NCI-H82 (cell line): ENCODE measurements around the gene TSN.
"Not testable (repeated sequence)": the region's sequence is repeated elsewhere in the genome, so short reads cannot be mapped to it uniquely, and the experiment has no call there.

ENCODE experiments used
- DNase-seq: peaks from one replicate; lab custom pipeline; 2025; lab: John Stamatoyannopoulos, UW

Gene TSN

DNA sequence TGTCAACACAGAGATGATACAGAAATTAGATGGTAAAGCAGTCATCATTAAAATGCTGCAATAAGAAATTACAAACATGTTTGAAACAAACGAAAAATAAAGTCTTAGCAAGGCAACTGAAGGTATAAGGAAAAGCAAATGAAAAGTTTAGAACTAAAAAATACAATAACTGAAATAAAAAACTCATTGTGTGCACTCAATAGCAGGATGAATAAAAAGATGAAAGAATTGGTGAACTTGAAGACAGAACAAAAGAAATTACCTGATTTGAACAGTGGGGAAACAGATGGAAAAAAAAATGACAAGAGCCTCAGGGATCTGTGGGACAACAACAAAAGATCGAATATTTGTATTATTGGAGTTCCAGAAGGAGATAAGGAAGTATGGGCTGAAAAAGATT, 46.5 kb downstream of the TSN start:
- DNase-seq: no peak

GRCh38 chr2:121803503-121803902, 48.1 kb downstream of the TSN start:
- no peak for DNase-seq

- peak; percentile 59 for DNase-seq
These were observed 48.9 kb downstream of the TSN start for GRCh38 chr2:121804340-121804739.

GRCh38 chr2:121804997-121805765, 49.7 kb downstream of the TSN start:
- peak; percentile 40 for DNase-seq

DNA sequence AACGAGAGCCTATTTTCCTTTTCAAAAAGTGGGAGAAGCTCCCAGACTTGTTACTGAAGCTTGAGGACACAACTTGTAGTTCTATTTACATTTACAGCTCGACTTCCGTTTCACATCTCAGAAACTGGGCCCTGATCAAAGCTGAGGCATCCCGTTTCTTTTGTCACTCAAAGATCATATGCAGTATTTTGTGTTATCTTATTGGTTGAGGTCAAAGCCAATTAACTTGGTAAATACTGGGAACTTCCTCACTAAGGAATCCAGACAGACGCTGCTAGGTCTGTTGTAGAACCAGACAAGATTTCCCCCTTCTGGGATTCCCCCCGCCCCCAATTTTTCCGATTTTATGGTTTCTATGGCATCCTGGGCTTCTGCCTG, 50.3 kb downstream of the TSN start:
- no peak for DNase-seq

DNA sequence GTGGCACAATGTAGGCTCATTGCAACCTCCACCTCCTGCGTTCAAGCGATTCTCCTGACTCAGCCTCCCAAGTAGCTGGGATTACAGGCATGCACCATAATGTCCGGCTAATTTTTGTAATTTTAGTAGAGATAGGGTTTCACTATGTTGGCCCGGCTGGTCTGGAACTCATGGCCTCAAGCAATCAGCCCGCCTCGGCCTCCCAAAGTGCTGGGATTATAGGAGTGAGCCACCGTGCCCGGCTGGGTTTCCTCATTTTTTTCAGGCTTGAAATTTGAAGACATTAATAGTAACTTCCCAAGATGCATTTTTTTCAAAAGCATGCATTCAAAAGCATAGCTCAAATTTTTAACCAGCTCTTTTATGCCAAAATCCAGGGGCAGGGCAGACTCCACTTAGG, 52.3 kb downstream of the TSN start:
- DNase-seq: not testable (repeated sequence)

GRCh38 chr2:121809607-121810006, 54.2 kb downstream of the TSN start:
- DNase-seq: no peak

- DNase-seq: peak; percentile 94
These were observed 55.8 kb downstream of the TSN start for GRCh38 chr2:121810959-121811853.

DNA sequence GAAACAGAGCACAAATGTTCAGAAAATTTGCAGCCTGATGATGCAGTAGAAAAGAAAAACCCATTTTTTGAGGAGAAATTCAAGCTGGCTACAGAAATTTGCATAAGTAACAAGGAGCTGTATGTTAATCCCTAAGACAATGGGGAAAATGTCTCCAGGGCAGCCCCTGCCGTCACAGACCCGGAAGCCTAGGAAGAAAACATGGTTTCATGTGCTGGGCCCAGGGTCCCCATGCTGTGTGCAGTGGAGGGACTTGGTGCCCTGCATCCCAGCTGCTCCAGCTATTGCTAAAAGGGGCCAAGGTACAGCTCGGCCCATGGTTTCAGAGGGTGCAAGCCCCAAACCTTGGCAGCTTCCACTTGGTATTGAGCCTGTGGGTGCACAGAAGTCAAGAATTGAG, 57.6 kb downstream of the TSN start:
- DNase-seq: not testable (repeated sequence)

GRCh38 chr2:121815216-121815615, 59.8 kb downstream of the TSN start:
- DNase-seq: no peak

DNA sequence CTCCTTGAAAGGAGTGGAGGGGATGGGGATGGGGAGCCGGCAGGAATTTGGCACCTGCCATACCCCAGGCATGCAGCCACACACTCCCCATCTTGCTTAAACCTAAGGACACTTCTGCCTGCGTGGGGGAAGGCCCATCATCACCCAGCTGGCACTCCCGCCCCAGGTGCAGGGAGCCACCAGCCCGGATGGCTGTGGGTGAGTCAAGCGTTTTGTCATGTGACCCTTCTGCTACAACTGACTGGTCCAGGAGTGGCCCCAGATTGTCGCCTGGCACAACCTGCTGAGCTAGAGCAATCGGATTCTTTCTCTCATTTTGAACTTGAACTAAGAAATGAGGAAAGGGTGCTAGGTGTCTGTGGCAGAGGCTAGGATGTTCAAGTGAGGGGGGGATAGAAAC, 61.3 kb downstream of the TSN start:
- no peak for DNase-seq

- not testable (repeated sequence) for DNase-seq
These were observed 61.9 kb downstream of the TSN start for GRCh38 chr2:121817304-121817703.
